ENCODE measurements around the gene PAIP2.

The PAIP2 gene

DNA sequence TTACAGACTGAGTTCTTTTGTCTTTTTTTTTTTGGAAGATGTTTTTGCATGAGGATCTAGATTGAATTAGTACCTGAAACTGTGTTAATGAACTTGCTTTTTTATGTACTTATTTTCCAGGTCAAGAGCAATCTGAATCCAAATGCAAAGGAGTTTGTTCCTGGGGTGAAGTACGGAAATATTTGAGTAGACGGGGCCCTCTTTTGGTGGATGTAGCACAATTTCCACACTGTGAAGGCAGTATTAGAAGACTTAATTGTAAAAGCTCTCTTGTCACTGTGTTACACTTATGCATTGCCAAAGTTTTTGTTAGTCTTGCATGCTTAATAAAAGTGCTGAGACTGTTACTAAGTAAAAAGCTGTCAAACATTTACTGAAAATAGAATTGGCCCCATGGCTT, 27.0 kb downstream of the PAIP2 start:
- no peak overlapping the region for H2AFZ ChIP-seq (ENCODE audit: low read length)
- H3K9ac ChIP-seq (ENCODE audit: low read length), result no peak overlapping the region
- H3K9me3 ChIP-seq (replicated peaks; ENCODE audit: insufficient read depth, low read length), result no peaks in the 10 kb centered on the region
- no peaks in the 10 kb centered on the region; the same call in 1 of the 2 replicates for H4K20me1 ChIP-seq (ENCODE audit: insufficient read depth, low read length)
- H3K4me2 ChIP-seq (ENCODE audit: low read depth, low read length), result no peak overlapping the region
- no peaks in the 10 kb centered on the region; the same call in 1 of the 2 replicates for H3F3A ChIP-seq (ENCODE audit: insufficient read depth, low read length)
- no peak overlapping the region for H3K27ac ChIP-seq (ENCODE audit: low read length)
- H3K79me2 ChIP-seq (ENCODE audit: low read length), result no peaks in the 10 kb centered on the region
- TF ChIP-seq EZH2phosphoT487 (IDR thresholded peaks at IDR 0.05; ENCODE audit: low read length) (no peak), EZH2 (optimal IDR thresholded peaks at IDR 0.05; ENCODE audit: low read depth, low read length) (no peak)
- TF ChIP-seq, protein P1, sequence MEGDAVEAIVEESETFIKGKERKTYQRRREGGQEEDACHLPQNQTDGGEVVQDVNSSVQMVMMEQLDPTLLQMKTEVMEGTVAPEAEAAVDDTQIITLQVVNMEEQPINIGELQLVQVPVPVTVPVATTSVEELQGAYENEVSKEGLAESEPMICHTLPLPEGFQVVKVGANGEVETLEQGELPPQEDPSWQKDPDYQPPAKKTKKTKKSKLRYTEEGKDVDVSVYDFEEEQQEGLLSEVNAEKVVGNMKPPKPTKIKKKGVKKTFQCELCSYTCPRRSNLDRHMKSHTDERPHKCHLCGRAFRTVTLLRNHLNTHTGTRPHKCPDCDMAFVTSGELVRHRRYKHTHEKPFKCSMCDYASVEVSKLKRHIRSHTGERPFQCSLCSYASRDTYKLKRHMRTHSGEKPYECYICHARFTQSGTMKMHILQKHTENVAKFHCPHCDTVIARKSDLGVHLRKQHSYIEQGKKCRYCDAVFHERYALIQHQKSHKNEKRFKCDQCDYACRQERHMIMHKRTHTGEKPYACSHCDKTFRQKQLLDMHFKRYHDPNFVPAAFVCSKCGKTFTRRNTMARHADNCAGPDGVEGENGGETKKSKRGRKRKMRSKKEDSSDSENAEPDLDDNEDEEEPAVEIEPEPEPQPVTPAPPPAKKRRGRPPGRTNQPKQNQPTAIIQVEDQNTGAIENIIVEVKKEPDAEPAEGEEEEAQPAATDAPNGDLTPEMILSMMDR (IDR thresholded peaks at IDR 0.05; ENCODE audit: low read length), result no peak
- H3K9me2 ChIP-seq (replicated peaks; ENCODE audit: insufficient read depth, low read length), result no peaks in the 10 kb centered on the region
- peaks cover 8% of the 10 kb centered on the region; the same call in 1 of the 2 replicates for H3K36me3 ChIP-seq (replicated peaks; ENCODE audit: insufficient read depth, low read length)
- no peaks in the 10 kb centered on the region for H3K4me1 ChIP-seq (ENCODE audit: low read length)
- H3K4me3 ChIP-seq (ENCODE audit: low read length), result no peak overlapping the region
- no peak for DNase-seq
- no peaks in the 10 kb centered on the region for H3K27me3 ChIP-seq (replicated peaks; ENCODE audit: insufficient read depth, low read length)

DNA sequence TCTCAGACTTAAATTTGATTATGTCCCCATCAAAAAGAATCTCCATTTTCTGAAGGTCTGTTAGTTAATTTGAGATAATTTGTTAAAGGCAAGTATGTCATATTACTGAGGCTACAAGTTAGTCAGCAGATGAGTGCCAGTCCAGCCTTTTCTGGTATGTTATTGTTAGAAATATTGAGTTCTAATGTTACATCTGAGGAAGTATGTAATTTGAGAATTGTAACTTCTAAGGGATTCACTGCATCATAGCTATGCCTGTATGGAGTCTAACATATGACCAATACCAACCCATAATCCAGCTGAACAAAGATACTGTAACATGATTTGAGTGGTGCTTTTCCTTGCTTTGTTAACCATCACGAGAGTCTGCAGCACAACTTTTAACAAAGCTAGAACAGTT, 27.5 kb downstream of the PAIP2 start:
- Histone ChIP-seq H3K9me3 (replicated peaks; ENCODE audit: insufficient read depth, low read length) (no peaks in the 10 kb centered on the region), H3K27ac (ENCODE audit: low read length) (no peak overlapping the region), H2AFZ (ENCODE audit: low read length) (no peak overlapping the region), H3F3A (ENCODE audit: insufficient read depth, low read length) (no peaks in the 10 kb centered on the region; the same call in 1 of the 2 replicates), H4K20me1 (ENCODE audit: insufficient read depth, low read length) (no peaks in the 10 kb centered on the region; the same call in 1 of the 2 replicates), H3K9ac (ENCODE audit: low read length) (no peak overlapping the region), H3K4me2 (ENCODE audit: low read depth, low read length) (no peak overlapping the region), H3K4me3 (ENCODE audit: low read length) (no peak overlapping the region), H3K9me2 (replicated peaks; ENCODE audit: insufficient read depth, low read length) (no peaks in the 10 kb centered on the region), H3K36me3 (replicated peaks; ENCODE audit: insufficient read depth, low read length) (peaks cover 8% of the 10 kb centered on the region; the same call in 1 of the 2 replicates), H3K27me3 (replicated peaks; ENCODE audit: insufficient read depth, low read length) (no peaks in the 10 kb centered on the region), H3K4me1 (ENCODE audit: low read length) (no peaks in the 10 kb centered on the region), H3K79me2 (ENCODE audit: low read length) (no peaks in the 10 kb centered on the region)
- no peak for TF ChIP-seq EZH2phosphoT487 (IDR thresholded peaks at IDR 0.05; ENCODE audit: low read length)
- TF ChIP-seq, protein P1 (IDR thresholded peaks at IDR 0.05; ENCODE audit: low read length), result no peak
- no peak for TF ChIP-seq EZH2 (optimal IDR thresholded peaks at IDR 0.05; ENCODE audit: low read depth, low read length)
- no peak for DNase-seq

DNA sequence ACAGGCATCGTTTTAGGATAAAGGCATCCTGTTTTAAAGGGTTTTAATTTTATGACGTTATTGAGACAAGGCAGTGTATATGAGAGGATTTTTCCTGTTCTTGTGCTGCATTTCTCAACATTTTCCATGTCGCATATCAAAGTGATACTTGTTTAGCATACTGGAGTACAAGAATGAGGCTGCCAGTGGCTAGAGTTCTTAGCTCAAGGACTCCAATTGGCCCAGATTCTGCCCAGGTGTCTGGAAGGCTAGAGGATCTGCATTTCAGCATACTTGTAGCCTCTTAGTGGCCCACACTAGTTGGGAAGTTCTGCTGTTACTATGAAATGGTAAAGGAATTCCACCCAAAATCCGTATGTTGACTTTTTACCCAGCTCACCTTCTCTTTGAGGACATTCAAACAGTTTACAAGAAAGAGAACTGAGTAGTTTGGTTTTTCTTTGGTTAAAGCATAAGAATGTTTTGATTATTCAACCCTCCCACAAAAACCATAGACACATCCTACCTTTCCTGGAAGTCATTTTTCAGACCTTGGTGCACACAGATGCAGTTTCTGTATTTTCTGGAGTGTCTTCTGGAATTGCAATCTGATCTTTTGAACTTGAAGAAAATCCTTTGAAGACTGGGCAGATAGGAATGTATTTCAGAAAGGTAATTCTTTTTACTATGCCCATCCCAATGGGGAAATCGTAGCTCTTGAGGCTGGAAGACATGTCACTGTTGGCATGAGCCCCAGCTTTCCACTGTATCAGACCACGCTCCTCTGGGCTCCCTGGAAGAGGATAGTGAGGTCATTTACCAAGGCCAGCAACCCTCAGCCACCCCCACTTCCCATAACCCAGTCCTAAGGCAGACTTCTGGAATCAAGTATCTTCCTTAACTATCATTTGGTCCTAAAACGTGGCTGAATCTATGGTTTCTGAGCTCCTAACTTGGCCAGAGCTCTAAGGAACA, 30.1 kb downstream of the PAIP2 start:
- H3K36me3 ChIP-seq (replicated peaks; ENCODE audit: insufficient read depth, low read length), result peaks cover 5% of the 10 kb centered on the region; the same call in 1 of the 2 replicates

More for the DNA sequence above, 30.1 kb downstream of the PAIP2 start:
- Histone ChIP-seq H3F3A (ENCODE audit: insufficient read depth, low read length) (no peaks in the 10 kb centered on the region; the same call in 1 of the 2 replicates), H3K4me3 (ENCODE audit: low read length) (no peak overlapping the region), H3K79me2 (ENCODE audit: low read length) (no peaks in the 10 kb centered on the region), H3K4me2 (ENCODE audit: low read depth, low read length) (no peak overlapping the region), H2AFZ (ENCODE audit: low read length) (no peak overlapping the region), H3K27me3 (replicated peaks; ENCODE audit: insufficient read depth, low read length) (no peaks in the 10 kb centered on the region), H3K4me1 (ENCODE audit: low read length) (no peaks in the 10 kb centered on the region), H3K9me3 (replicated peaks; ENCODE audit: insufficient read depth, low read length) (no peaks in the 10 kb centered on the region), H3K9me2 (replicated peaks; ENCODE audit: insufficient read depth, low read length) (no peaks in the 10 kb centered on the region), H4K20me1 (ENCODE audit: insufficient read depth, low read length) (no peaks in the 10 kb centered on the region; the same call in 1 of the 2 replicates), H3K9ac (ENCODE audit: low read length) (no peak overlapping the region), H3K27ac (ENCODE audit: low read length) (no peak overlapping the region)
- no peak for TF ChIP-seq EZH2phosphoT487 (IDR thresholded peaks at IDR 0.05; ENCODE audit: low read length)
- TF ChIP-seq, protein P1 (IDR thresholded peaks at IDR 0.05; ENCODE audit: low read length), result no peak
- TF ChIP-seq EZH2 (optimal IDR thresholded peaks at IDR 0.05; ENCODE audit: low read depth, low read length), result no peak
- DNase-seq, result no peak
